Measurements from ENCODE around the gene OR2G3.

DNA sequence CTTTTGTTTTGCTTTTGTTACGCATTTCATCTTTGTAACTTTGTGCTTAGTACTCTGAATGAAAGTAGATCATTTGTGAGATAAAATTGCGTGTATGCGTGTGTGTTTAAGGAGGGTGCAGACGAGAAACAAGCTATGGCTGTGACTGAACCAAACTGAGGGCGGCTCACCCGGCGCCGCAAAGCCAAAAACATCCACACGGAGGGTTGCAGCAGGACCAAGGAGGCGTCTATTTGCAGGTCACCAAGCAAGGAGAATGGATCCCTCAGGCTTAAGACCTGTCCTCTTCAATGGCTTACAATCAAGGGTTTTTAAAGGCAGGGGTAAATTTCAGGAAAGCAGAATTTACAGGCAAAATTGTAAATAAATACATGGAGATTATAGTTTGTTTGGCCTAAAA, 43.7 kb upstream of the OR2G3 start:
- TF ChIP-seq TBX3 (IDR thresholded peaks at IDR 0.05; ENCODE audit: borderline replicate concordance) (no peak), ZNF558 (CRISPR knock-in tag; IDR thresholded peaks at IDR 0.05; ENCODE audit: borderline replicate concordance) (no peak), HMGA1 (CRISPR knock-in tag; conservative IDR thresholded peaks at IDR 0.05) (no peak), ASH2L (IDR thresholded peaks at IDR 0.05; ENCODE audit: insufficient read length, low read depth, low read length) (no peak)
- TF ChIP-seq, protein P1, sequence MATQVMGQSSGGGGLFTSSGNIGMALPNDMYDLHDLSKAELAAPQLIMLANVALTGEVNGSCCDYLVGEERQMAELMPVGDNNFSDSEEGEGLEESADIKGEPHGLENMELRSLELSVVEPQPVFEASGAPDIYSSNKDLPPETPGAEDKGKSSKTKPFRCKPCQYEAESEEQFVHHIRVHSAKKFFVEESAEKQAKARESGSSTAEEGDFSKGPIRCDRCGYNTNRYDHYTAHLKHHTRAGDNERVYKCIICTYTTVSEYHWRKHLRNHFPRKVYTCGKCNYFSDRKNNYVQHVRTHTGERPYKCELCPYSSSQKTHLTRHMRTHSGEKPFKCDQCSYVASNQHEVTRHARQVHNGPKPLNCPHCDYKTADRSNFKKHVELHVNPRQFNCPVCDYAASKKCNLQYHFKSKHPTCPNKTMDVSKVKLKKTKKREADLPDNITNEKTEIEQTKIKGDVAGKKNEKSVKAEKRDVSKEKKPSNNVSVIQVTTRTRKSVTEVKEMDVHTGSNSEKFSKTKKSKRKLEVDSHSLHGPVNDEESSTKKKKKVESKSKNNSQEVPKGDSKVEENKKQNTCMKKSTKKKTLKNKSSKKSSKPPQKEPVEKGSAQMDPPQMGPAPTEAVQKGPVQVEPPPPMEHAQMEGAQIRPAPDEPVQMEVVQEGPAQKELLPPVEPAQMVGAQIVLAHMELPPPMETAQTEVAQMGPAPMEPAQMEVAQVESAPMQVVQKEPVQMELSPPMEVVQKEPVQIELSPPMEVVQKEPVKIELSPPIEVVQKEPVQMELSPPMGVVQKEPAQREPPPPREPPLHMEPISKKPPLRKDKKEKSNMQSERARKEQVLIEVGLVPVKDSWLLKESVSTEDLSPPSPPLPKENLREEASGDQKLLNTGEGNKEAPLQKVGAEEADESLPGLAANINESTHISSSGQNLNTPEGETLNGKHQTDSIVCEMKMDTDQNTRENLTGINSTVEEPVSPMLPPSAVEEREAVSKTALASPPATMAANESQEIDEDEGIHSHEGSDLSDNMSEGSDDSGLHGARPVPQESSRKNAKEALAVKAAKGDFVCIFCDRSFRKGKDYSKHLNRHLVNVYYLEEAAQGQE (IDR thresholded peaks at IDR 0.05; ENCODE audit: borderline replicate concordance in 1 of 2, low read depth in 1 of 2, low read length in 2 of 2): no peak
